ENCODE results near the gene UBE3B.

The UBE3B gene

GRCh38 chr12:109497675-109498074 is 20.2 kb downstream of the UBE3B start:
- no peak for DNase-seq

GRCh38 chr12:109500406-109501185 is 23.2 kb downstream of the UBE3B start:
- DNase-seq, result no peak

GRCh38 chr12:109501299-109501698 is 23.9 kb downstream of the UBE3B start:
- DNase-seq, result no peak

- no peak for DNase-seq
Observed at GRCh38 chr12:109502332-109502731, 24.9 kb downstream of the UBE3B start.

- DNase-seq, result no peak
Observed at GRCh38 chr12:109503611-109504010, 26.2 kb downstream of the UBE3B start.

GRCh38 chr12:109504068-109504467 is 26.6 kb downstream of the UBE3B start:
- no peak for DNase-seq

GRCh38 chr12:109510196-109510595 is 32.8 kb downstream of the UBE3B start:
- DNase-seq, result no peak

GRCh38 chr12:109512608-109513007 is 35.2 kb downstream of the UBE3B start:
- no peak for DNase-seq

- no peak for DNase-seq
Observed at GRCh38 chr12:109513051-109513450, 35.6 kb downstream of the UBE3B start.

GRCh38 chr12:109513977-109514376 is 36.5 kb downstream of the UBE3B start:
- peak; percentile 56 for DNase-seq

- peak; percentile 99 for DNase-seq
Observed at GRCh38 chr12:109517619-109518018, 40.2 kb downstream of the UBE3B start.

- DNase-seq, result peak; percentile 72
Observed at GRCh38 chr12:109518820-109519665, 41.6 kb downstream of the UBE3B start.

GRCh38 chr12:109519787-109520186 is 42.4 kb downstream of the UBE3B start:
- no peak for DNase-seq

GRCh38 chr12:109521831-109522230 is 44.4 kb downstream of the UBE3B start:
- DNase-seq, result no peak

GRCh38 chr12:109523071-109523470 is 45.6 kb downstream of the UBE3B start:
- no peak for DNase-seq

- DNase-seq, result no peak
Observed at GRCh38 chr12:109523504-109523903, 46.1 kb downstream of the UBE3B start.

- no peak for DNase-seq
Observed at GRCh38 chr12:109524466-109525278, 47.2 kb downstream of the UBE3B start.

GRCh38 chr12:109525279-109525585 is 47.8 kb downstream of the UBE3B start:
- DNase-seq, result no peak

GRCh38 chr12:109527489-109528123 is 50.2 kb downstream of the UBE3B start:
- DNase-seq, result no peak

GRCh38 chr12:109529691-109530640 is 52.5 kb downstream of the UBE3B start:
- no peak for DNase-seq

- DNase-seq, result no peak
Observed at GRCh38 chr12:109531411-109531810, 54.0 kb downstream of the UBE3B start.

All from NCI-H187 treated with DMSO at 0.1 percent for 48 hours (cell line).